GDM1 (cell line): ENCODE data around the gene PRR15L.
"Not testable (repeated sequence)": the region's sequence is repeated elsewhere in the genome, so short reads cannot be mapped to it uniquely, and the experiment has no call there.

ENCODE experiments used
- DNase-seq: peaks from one replicate; lab custom pipeline; 2025; lab: John Stamatoyannopoulos, UW

Gene PRR15L

DNA sequence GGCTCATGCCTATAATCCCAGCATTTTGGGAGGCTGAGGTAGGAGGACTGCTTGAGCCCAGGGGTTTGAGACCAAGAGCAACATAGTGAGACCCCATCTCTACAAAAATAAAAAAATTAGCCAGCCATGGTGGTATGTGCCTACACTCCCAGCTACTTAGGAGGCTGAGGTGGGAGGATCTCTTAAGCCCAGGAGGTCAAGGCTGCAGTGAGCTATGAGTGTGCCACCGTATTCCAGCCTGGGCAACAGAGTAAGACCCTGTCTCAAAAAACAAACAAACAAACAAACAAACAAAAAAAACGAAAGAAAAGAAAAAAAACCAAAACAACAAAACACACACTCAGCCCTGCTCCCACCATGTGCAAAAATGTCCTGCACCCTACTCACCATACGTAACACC lies 22.2 kb downstream of the PRR15L start:
- DNase-seq = not testable (repeated sequence)

DNA sequence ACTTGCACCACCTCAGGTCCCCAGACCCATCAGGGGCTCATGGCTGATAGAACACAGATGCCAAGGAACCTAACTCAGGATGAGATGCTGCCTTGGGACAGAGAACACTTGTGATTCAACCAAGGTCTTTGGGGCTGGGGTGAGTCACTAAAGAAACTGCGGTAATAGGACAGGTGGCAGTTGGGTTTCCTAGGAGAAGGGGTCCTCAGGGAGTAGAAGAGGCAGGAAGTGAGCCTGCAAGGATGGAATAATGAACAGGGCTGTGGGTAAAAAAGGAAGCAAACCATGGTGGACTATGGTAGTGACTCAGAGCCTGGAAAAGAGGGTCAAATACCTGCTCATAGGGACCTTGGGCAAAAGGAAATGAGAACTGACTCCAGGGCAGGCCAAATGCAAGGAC lies 22.8 kb downstream of the PRR15L start:
- DNase-seq = no peak

DNA sequence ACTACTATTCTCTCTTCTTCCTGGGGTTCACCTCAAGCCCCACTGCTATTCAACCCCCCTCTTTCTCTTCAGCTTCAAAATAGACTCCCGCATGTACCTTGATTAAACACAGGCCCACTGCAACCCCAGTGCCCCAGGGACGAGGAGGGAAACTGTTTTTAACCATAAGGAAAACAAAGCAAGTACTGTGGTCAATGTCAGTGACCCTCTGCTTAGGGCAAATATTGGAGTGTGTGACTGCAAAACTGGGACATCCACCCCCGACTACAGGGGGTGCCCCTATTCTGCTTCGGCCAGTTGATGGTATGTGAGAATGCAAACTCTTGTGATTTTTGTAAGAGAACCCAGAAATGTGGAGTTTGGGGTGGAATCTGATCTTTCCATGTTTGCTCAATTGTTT lies 25.8 kb downstream of the PRR15L start:
- no peak for DNase-seq

DNA sequence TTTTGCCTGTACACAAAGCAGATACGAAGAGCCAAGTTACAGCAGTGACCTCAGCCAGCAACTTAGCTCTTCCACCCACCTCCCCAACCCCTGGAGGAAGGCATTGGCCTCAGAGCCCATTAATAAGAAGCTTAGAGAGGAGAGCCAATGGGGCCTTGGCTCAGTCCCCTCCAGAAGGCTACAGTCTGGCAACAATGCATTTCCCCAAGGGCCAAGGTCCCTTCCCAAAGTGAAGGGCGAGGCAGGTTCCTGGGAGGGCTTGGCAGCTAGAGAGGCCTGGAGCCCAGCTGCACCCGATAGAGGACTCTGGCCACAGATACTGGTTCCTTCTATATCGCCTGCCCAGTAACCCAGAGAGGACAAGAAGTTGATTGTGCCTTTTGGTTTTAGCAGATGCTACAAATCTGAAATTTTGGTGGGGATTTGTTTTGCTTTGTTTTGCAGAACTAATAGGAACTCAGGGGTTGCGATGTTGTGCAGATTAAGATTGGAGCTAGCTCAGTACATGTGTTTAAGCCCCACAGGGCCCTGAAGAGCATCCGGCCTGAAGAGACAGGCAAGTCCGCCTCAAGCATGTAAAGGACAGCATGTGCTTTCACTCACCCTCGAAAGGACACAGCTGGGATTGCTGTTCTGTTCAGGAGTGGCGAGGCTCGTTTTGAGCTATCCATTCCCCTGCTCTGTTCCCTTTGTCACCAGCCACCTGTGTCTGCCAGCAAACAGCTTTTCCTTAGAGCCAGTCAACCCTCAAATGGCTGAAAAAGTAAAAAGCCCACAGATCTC lies 28.3 kb downstream of the PRR15L start:
- no peak for DNase-seq

DNA sequence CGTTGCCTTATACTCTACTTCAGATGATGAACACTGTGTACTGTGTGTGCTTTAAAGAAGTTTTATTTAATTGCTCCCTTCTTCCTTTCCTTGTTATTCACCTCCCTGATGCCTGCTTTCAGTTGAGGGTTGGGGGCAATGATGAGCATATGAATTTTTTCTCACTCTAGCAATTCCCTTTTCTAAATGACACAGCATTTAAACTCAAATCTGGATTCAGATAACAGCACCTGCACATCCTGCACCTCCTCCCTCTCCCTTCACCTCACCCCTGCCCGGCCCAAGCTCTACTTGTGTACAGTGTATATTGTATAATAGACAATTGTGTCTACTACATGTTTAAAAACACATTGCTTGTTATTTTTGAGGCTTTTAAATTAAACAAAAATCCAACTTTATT lies 29.3 kb downstream of the PRR15L start:
- DNase-seq = no peak

DNA sequence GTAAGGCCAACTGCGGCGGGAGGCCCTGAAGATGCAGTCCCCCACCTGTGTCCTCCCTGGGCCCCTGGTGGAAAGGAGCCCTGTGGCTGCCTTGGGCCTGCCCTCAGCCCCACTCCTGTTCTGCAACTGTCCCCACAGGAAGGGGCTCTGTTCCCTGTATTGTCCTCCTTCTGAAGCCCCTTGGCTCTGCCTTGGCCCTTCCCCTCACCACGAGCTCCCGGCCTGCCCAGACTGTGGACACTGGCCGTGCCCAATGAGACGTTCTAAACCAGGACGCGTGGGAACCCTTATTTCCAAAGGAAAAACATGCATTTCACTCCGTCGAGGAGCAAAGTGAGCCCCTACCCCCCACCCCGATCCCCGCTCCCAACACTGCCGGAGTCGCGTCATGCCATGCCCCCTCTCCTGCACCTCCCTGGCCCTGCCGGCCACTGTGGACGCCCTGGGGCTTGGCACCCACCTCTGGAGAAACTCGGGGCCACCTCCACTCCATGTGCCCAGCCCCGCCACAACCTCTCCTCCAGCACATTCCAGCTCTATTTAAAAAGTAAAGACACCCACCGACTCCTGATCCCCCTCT lies 29.8 kb downstream of the PRR15L start:
- no peak for DNase-seq

DNA sequence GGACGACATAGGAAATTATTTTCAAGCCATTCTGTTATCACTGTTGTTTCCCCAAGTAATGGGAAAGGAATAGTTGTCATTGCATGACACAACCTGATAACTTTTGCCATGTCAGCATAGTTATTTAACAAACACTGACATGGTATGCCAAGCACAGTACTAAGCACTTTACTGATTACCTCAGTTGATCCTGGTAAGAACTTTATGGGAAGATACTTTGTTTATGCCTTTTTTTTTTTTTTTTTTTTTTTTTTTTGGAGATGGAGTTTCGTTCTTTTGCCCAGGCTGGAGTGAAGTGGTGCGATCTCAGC lies 32.0 kb downstream of the PRR15L start:
- DNase-seq = no peak

DNA sequence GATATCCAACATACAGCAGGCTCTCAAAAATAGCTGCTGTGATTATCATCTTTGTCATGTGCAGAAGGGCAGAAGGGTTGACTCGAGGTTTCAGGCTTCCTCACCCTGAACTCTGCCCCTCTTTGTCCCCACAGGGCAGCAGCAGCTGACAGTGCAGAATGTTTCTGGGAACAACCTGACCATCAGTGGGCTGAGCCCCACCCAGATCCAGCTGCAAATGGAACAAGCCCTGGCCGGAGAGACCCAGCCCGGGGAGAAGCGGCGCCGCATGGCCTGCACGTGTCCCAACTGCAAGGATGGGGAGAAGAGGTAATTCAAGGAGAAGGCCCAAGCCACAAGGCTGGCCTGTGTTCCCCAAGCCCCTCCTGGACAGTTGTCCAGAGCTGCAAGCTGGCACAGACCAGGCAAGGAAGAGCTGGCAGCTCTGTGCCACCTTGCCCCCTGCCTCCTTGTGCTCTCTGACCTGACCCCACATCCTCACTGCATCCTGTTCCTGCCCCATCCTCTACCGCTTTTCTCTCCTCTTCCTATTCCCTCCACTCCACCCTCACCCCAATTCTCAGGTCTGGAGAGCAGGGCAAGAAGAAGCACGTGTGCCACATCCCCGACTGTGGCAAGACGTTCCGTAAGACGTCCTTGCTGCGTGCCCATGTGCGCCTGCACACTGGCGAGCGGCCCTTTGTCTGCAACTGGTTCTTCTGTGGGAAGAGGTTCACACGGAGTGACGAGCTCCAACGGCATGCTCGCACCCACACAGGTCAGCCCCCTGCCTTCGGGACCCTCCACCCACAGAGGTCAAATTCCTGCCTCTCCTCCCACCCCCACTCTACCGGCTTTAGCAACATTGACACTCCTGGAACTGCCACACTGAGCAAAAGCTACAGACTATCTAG lies 32.7 kb downstream of the PRR15L start:
- DNase-seq = no peak

DNA sequence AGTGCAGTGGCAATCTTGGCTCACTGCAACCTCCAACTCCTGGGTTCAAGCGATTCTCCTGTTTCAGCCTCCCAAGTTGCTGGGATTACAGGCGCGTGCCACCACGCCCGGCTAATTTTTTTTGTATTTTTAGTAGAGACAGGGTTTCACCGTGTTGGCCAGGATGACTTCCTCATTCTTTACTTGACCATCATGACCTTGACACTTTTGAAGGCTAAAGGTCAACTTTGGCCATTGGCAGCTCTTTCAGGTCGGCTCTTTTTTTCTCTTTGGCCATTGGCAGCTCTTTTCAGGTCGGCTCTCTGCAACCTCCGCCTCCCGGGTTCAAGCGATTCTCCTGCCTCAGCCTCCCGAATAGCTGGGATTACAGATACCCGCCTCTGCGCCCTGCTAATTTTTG lies 37.8 kb downstream of the PRR15L start:
- DNase-seq = not testable (repeated sequence)

DNA sequence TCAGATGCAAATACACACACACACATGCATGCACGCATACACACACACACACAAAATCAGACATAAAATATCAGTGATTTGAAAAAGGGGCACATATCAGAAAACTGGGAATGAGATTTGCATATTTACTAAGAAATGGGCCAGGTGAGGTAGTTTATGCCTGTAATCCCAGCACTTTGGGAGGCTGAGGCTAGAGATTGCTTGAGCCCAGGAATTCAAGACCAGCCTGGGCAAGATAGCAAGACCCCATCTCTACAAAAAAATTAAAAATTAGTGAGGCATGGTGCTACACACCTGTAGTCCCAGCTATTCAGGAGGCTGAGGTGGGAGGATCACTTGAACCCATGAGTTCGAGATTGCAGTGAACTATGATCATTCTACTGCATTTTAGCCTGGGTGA lies 38.7 kb downstream of the PRR15L start:
- DNase-seq = no peak

DNA sequence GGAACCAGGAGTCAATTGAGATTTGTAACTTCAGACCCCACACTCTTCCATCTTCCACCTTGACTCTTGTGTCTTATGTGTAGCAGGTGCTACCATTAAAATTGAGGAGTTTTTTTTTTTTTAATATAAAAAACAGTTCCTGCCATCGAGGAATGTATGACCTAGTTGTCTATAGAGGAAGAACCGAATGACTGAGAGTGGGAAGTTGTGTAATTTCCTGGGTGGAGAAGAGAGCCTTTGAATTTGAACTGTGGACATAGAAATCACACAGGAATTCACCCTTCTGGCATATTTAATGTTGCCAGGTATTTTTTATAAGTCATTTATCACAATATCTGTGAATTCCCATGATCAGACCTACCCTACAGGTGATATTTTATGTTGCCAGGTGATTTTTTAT lies 39.7 kb downstream of the PRR15L start:
- no peak for DNase-seq

DNA sequence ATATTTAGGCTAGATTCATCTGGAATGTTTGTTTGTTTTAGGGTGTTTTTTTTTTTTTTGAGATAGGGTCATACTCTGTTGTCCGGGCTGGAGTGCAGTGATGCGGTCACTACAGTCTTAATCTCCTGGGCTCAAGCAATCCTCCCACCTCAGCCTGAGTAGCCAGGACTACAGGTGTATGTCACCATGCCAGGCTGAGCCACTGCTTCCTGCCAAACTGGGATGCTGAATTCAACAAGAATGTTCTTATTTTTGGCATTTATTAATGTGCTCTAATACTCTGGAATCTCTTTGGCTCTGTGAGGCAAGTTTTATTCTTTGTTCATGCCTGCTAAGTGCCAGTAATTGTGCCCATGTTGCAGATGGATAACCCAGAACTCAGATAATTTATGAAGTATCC lies 40.1 kb downstream of the PRR15L start:
- DNase-seq = no peak

DNA sequence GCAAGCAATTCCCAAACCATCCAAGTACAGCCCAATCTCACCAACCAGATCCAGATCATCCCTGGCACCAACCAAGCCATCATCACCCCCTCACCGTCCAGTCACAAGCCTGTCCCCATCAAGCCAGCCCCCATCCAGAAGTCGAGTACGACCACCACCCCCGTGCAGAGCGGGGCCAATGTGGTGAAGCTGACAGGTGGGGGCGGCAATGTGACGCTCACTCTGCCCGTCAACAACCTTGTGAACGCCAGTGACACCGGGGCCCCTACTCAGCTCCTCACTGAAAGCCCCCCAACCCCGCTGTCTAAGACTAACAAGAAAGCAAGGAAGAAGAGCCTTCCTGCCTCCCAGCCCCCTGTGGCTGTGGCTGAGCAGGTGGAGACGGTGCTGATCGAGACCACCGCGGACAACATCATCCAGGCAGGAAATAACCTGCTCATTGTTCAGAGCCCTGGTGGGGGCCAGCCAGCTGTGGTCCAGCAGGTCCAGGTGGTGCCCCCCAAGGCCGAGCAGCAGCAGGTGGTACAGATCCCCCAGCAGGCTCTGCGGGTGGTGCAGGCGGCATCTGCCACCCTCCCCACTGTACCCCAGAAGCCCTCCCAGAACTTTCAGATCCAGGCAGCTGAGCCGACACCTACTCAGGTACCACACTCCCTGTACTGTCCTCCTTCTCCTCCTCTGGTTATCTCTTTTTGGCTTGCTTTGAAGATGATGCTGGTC lies 41.0 kb downstream of the PRR15L start:
- no peak for DNase-seq

DNA sequence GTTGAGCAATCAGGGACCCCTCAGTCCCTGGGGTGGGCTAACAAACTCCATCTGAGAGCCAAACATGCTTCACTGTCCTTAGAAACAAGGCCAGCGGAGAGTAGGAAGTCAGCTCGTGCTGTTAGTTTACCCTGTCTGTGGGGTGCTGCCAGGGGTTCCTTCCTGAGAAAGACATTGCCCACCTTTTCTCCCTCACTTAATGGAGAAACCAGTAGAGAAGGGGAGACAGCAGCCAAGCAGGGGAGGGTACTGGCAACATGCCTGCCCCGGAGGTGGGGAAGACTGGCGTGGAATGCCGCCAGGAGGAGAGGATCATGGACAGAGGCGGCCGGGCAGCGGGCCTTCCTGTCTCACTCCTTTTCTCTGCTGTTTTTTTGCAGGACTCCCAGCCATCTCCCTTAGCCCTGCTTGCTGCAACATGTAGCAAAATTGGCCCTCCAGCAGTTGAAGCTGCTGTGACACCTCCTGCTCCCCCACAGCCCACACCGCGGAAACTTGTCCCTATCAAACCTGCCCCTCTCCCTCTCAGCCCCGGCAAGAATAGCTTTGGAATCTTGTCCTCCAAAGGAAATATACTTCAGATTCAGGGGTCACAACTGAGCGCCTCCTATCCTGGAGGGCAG lies 41.8 kb downstream of the PRR15L start:
- DNase-seq = no peak

DNA sequence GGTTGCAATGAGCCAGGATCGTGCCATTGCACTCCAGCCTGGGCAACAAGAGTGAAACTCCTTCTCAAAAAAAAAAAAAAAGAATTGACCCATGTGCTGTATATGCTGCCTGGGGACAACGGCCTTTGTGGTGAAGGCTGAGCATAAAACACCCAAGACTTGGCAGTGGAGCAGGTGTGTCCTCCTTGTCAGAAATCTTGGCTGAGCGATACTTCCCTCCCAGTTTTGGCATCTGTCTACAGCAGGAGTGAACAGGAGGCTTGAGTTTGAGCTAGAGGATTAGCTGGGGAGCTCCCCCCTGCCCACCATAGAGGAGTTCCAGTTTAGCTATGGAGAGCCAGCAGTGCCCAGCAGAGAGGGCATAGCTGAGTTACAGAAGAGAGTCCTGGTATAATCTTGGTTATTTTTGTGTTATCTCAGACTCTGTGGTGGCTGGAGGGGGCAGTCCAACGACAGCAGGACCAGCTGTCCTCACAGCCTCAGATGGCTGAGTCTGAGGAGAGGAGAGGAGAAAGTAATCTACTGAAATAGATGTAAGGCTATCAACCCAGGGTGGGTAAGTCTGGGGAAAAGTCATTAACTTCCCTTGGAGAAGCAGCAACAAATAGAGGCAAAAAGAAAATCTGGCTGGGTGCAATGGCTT lies 43.3 kb downstream of the PRR15L start:
- DNase-seq = no peak

DNA sequence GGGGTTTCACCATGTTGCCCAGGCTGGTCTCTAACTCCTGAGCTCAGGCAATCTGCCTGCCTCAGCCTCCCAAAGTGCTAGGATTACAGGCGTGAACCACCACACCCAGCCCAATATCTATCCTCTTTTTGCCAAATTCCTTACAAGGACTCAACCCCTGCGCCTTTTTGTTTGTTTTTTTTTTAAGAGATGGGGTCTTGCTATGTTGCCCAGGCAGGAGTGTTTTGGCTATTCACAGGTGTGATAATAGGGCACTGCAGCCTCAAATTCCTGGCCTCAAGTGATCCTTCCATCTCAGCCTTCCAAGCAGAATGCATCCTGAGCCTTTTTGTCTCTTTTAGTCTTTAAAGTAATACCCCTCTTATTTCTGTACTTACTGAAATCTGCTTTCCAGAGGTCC lies 44.6 kb downstream of the PRR15L start:
- no peak for DNase-seq

DNA sequence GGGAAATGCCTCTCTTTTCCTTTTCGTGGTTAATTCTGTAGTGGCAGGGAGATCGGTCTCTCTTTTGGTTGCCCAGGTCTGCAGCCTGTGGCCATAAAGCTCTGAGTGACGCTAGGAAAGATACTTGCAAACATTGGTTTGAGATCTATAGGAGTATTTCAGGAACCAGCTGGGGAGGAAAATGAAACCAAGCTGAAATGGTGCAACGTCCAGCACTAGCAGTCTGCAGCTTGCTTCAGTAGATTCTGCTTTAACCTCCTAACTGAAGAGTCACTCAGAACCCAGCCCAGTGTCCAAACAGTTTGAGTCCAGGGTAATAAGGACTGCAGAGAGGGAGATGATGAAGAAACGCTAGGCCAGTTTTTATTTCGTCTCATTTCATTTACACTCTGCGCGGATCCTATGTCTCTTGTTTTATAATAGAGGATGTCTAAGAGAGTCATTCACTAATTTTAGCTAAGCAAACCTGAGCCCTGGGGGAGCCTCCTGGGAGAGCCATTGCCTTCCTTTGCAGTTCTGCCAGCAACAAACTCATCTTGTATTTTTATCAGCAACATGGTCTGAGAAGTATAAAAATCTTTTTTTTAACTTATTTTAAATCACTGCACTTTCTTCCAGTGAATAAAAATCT lies 49.6 kb downstream of the PRR15L start:
- DNase-seq = peak; percentile 11

DNA sequence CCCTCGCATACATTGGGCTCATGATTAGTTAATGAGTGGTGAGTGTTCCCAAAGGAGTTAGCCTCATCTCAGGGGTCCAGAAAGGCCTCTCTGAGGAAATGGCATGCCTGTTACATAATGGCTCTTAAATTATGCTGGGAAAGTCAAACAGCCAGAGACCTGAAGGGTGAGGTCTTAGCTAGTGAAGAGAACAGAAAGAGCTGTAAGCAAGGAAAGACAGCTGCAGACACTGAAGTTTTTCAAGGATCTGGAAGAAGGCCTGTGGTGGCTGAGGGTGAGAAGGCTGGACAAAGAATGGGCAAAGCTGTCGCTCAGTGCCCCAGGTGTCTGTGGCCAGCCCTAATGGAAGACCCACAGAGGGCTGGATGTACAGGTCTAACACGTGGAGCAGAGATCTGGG lies 51.2 kb downstream of the PRR15L start:
- DNase-seq = no peak

DNA sequence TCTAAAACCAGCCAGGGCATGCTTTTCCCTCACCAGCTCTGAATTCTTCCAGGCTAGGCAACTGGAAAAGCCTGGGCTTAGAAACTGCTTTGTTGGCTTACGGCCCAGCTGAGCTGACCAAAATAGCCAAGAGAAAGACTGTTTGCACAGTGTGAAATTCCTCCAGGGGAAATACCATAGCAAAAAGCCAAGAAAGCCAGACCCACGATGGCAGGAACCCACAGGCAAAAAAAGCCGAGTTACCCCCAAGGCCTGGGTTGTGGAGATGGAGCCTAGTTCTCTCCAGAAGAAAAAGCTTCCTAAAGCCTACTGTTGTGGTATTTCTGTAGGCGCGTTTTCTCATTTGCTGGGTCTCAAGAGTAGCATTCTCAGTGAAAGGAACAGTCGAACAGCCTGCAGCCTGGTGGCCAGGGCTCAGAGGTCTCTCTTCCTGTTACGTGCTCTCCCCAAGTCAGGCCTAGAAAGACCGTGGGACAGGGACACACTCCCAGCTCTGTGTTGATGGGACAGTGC lies 52.4 kb downstream of the PRR15L start:
- DNase-seq = no peak

DNA sequence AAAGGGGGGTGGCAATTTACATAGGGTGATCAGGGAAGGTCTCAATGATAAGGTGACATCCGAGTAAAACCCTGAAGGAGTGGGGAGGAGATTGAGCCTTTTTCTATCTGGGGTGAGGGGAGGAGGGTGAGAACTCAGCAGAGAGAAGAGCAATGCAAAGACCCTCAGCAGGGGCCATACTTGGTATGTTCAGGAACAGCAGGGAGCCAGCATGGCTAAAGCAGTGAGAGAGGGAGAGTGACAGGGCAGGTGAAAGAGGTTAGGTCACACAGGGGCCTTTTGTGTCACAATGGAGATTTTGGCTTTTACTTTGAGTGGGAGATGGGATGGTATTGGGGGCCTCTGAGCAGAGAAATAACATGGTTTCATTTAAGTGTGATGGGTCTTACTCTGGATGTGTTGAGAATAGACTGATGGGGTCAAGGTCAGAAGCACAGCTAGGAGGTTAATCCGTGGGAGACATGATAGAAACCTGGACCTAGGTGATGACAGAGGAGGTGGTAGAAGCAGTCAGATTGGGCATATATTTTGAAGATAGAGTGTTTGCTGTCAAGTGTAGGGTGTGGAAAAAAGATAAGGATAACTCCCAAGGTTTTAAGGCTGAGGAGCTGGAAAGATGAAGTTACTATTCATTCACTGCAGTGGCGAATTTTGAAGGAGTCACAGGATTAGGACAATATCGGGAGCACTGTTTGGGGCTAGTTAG lies 55.5 kb downstream of the PRR15L start:
- DNase-seq = no peak
